LNCaP clone FGC (cell line): ENCODE measurements around the gene ZBTB20.

Experiments used
- DNase-seq: peaks from one replicate; pipeline ENCODE4 v3.0.0-alpha.2; 2011; ENCODE audit warnings: low read depth
- H3K4me3 ChIP-seq: 2 replicates; pipeline ENCODE4 v1.5.1; 2011; ENCODE audit warnings: mild to moderate bottlenecking, low read depth, low read length, control low read depth
- CTCF ChIP-seq: IDR thresholded peaks from 2 replicates; pipeline ENCODE4 v1.5.1; 2012; ENCODE audit warnings: mild to moderate bottlenecking; ENCODE audit not compliant: control insufficient read depth, insufficient read depth; ENCODE audit errors: extremely low read depth

The ZBTB20 gene

GRCh38 chr3:114447545-114447944 is 699.5 kb downstream of the ZBTB20 start:
- H3K4me3 ChIP-seq: no peak overlapping the region
- no peak for TF ChIP-seq CTCF
- DNase-seq: no peak

GRCh38 chr3:114446600-114446999 is 700.5 kb downstream of the ZBTB20 start:
- peak; percentile 45 for DNase-seq
- H3K4me3 ChIP-seq: no peak overlapping the region
- no peak for TF ChIP-seq CTCF

GRCh38 chr3:114445233-114445632 is 701.9 kb downstream of the ZBTB20 start:
- no peak overlapping the region for H3K4me3 ChIP-seq
- no peak for DNase-seq
- no peak for TF ChIP-seq CTCF

- DNase-seq: no peak
- H3K4me3 ChIP-seq: no peak overlapping the region
- no peak for TF ChIP-seq CTCF
Measured at GRCh38 chr3:114444216-114444615, 702.9 kb downstream of the ZBTB20 start.

GRCh38 chr3:114442246-114442645 is 704.8 kb downstream of the ZBTB20 start:
- no peak for TF ChIP-seq CTCF
- DNase-seq: no peak
- no peak overlapping the region for H3K4me3 ChIP-seq

GRCh38 chr3:114441386-114441785 is 705.7 kb downstream of the ZBTB20 start:
- H3K4me3 ChIP-seq: no peak overlapping the region

More at GRCh38 chr3:114441386-114441785, 705.7 kb downstream of the ZBTB20 start:
- no peak for DNase-seq
- TF ChIP-seq CTCF: no peak
